ENCODE results near the gene NUBP1.

The NUBP1 gene

DNA sequence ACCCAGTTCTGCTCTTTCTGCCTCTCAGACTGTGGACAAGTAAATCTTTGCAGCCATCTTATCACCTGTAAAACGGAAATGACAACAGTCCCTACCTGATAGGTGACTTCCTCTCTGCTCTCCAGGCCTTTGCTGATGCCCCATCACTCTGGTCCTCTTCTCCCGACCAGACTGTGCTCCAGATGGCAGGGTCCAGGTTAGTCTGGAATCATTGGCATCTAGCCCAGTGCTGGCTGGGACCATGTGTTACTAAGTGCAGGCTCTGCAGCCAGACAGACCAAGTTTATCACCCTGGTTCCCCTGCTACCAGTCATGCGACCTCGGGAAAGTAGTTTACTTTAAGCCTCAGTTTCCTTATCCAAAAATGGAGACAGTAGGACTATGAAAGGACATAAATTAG, 1.8 kb upstream of the NUBP1 start:
- no peak for TF ChIP-seq ZFX (IDR thresholded peaks at IDR 0.05)
- TF ChIP-seq CTCF (conservative IDR thresholded peaks at IDR 0.05): no peak
- H3K27ac ChIP-seq: no peak overlapping the region

DNA sequence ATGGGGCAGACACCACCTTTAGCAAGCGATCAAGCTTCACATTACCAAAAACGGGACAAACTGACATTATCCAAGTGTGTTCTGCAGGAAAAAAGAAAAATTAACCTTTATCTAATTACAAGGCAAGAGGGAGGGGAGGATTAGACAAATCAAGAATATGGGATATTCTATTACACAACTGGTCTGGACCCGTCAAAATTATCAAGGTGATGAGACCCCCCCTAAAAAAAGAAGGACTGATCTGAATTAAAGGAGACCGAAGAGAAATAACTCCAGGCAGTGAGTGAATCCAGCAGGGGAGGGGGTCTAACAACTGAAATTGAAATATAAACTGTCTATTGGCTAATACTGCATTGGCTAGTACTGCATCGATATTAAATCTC, 424 bp upstream of the NUBP1 start:
- peak overlapping the region; percentile 88 for H3K27ac ChIP-seq
- no peak for TF ChIP-seq ZFX (IDR thresholded peaks at IDR 0.05)
- TF ChIP-seq CTCF (conservative IDR thresholded peaks at IDR 0.05): no peak

GRCh38 chr16:10744370-10745030, 858 bp downstream of the NUBP1 start:
- TF ChIP-seq CTCF (conservative IDR thresholded peaks at IDR 0.05) (no peak), ZFX (IDR thresholded peaks at IDR 0.05) (no peak)
- peak overlapping the region; percentile 88 for H3K27ac ChIP-seq

- TF ChIP-seq CTCF (conservative IDR thresholded peaks at IDR 0.05): no peak
- no peak for TF ChIP-seq ZFX (IDR thresholded peaks at IDR 0.05)
- no peak overlapping the region for H3K27ac ChIP-seq
These were observed 2.2 kb downstream of the NUBP1 start for GRCh38 chr16:10745841-10746240.

DNA sequence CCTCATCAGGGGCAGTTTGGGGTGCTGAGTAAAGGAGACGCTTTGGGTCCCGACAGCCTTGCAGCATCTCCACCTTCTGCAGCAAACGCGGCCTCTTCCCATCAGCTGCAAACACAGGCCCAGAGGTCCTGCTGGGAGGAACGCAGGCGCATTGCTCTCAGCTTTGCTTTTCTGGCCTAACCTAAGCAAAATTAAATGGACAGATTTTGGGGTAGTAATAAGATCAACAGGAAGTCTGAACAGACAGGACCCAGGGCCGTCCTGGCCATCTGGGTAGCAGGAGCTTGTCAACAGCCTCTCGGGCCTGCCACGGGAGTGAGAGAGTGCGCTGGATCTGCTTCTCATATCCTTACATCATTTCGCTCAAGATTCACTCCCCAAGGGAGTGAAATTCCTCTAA, 7.2 kb downstream of the NUBP1 start:
- H3K27ac ChIP-seq: no peak overlapping the region
- TF ChIP-seq CTCF (conservative IDR thresholded peaks at IDR 0.05) (no peak), ZFX (IDR thresholded peaks at IDR 0.05) (no peak)

DNA sequence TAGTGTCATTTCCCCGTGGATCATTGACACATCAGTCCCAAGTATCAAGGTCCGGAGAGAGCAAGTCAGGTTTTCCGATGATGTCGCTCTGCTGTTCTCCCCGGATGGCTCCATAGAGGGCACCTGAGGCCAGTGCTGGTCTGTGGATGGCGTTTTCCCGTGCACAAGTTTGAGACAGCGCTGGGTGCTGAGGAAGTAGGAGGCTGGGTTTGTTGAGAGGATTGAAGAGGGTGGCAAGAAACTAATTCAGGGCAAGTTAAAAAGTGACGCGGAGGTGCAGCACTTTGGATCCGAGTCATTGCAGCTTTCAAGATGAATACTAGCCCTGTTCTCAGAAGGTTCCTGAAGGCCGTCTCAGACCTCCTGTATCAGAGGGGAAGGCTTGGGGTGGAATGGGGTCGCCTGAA, 7.7 kb downstream of the NUBP1 start:
- H3K27ac ChIP-seq: no peak overlapping the region
- TF ChIP-seq CTCF (conservative IDR thresholded peaks at IDR 0.05) (no peak), ZFX (IDR thresholded peaks at IDR 0.05) (no peak)

DNA sequence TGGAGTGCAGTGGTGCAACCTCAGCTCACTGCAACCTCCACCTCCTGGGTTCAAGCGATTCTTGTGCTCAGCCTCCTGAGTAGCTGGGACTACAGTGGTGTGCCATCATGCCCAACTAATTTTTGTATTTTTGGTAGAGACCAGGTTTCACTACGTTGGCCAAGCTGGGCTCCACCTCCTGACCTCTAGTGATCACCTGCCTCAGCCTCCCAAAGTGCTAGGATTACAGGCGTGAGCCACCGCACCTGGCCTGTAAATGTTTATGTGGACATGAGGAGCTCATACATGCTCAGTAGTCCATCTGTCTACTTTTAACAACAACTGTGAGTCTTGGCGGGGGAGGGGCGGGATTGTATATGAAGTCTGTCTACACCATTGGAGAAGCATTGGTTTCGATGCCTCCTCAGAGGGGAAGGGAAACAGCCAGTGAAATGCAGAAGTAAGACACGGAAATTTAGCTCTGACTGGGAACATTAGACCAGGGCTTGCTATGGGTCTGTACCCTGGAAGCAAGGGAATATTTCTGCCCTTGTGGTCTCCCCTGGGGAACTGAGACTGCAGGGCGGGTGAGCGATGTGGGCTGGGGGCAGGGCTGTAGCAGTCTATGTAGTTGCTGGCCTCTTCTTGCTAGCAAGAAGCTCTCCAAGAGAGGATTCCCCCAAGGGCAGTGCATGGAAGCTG, 9.3 kb downstream of the NUBP1 start:
- TF ChIP-seq ZFX (IDR thresholded peaks at IDR 0.05) (no peak), CTCF (conservative IDR thresholded peaks at IDR 0.05) (no peak)
- H3K27ac ChIP-seq: no peak overlapping the region
